Subcutaneous adipose tissue (tissue), 4 donors: ENCODE data around the gene BCL2. TPM values are rescaled to one million over a fixed set of nuclear protein-coding genes. Genes with fewer than 3 reads are reported as not detected.

Experiments used
- total RNA-seq, 4 donors: library from RNA; depleted of rRNA; stranded (reverse); fragments of >200 nt; gene quantifications; one replicate each; pipeline ENCODE4 v1.1.0, GENCODE V29; 2016
- TF ChIP-seq, protein P1 (sequence below): fragments of 450-650 bp; IDR thresholded peaks from one replicate; pipeline ENCODE4 v1.5.1; 2016; ENCODE audit warnings: low read depth, mild to moderate bottlenecking, control low read depth, antibody characterized with exemption, moderate library complexity

The BCL2 gene
- total RNA-seq, 4 donors from 2014 or later = 50.3 to 82.5 (median 55.9) TPM

DNA sequence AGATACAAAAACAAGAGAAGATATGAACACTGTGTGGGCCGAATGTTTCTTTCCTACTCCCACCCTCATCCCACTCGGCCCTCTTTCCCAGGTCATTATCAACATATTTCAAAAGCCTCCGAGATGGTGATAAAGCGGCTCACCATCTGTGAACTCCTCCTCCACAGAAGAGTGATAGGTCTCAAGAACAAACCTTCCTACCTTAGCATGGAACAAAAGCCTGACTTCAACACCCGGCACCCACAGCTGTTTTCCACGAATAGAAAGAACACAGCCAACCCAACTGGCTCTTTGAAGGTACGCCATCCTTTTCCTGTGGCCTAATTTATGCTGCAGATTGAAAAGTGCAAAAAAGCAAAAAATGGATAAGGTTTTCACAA, 28.8 kb downstream of the BCL2 start:
- TF ChIP-seq, protein P1, sequence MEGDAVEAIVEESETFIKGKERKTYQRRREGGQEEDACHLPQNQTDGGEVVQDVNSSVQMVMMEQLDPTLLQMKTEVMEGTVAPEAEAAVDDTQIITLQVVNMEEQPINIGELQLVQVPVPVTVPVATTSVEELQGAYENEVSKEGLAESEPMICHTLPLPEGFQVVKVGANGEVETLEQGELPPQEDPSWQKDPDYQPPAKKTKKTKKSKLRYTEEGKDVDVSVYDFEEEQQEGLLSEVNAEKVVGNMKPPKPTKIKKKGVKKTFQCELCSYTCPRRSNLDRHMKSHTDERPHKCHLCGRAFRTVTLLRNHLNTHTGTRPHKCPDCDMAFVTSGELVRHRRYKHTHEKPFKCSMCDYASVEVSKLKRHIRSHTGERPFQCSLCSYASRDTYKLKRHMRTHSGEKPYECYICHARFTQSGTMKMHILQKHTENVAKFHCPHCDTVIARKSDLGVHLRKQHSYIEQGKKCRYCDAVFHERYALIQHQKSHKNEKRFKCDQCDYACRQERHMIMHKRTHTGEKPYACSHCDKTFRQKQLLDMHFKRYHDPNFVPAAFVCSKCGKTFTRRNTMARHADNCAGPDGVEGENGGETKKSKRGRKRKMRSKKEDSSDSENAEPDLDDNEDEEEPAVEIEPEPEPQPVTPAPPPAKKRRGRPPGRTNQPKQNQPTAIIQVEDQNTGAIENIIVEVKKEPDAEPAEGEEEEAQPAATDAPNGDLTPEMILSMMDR = no peak

DNA sequence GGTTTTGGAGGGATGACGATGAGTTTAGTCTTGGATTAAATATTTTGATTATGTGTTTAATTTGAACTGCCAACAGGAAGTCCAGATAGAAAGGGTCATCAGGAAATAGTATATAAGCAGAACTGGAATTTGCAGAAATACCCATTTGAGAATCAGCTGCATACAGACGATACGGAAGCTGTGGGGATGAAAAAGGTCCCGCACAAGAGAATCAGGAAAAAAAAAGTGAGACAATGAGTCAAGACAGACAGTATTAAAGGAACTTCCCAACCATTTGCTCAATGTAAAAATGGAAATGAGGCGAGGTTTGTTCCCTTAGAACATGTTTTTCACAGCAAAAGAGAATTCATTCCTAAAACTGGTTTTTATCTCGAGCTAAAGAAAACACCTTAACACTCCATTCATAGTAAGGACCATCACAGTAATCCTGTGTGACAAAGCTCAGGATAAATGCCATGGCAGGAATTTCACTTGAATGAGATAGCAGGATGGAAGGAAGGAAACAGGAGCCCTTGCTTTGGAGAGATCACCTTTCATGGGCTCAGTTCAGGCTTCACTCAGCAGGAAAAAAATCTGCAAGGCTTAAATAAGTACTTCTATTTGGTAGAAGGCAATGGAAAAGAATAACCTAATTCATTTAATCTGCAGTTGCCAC, 29.3 kb downstream of the BCL2 start:
- TF ChIP-seq, protein P1 = no peak

DNA sequence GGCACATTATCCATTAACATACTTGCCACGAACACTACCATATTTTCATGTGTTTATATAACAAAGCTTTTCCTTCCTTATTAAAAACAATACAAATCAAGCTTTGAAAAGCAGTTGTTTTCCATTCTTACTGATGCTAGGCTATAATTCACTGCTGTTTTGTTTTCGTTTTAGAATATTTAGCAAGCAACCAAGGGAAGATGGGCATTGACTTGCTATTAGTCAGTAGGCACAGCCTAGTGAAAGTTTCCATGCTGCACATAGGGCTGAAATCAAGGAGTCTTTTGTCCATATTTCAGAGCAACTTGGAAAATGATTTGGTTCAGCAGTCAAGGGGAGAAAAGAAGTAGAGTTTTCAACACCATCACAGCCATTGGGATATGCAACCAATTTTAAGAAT, 31.3 kb downstream of the BCL2 start:
- TF ChIP-seq, protein P1 = no peak

DNA sequence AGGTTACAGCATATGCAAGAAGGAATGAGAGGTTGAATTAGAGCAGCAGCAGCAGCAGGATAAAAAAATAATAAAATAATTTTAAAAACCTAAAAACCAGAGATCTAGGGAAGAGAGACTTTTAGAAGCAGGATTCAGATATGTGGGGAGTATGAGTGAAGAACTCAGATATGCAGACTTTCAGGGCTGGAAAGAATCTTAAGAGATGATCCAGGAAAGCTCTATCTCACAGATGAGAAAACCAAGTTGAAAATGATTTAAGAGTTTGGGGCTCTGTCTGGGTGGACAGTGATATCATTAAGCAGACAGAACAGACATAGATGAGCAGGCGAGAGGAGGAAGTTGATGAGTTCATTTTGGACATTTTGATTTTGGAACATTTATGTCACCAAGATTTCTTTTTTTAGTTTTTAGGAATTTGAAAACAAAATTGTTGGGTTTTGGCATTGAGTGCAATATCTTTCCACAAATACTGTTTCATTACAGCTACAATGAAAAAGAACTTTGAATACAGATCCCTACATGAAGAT, 31.8 kb downstream of the BCL2 start:
- TF ChIP-seq, protein P1 = no peak

DNA sequence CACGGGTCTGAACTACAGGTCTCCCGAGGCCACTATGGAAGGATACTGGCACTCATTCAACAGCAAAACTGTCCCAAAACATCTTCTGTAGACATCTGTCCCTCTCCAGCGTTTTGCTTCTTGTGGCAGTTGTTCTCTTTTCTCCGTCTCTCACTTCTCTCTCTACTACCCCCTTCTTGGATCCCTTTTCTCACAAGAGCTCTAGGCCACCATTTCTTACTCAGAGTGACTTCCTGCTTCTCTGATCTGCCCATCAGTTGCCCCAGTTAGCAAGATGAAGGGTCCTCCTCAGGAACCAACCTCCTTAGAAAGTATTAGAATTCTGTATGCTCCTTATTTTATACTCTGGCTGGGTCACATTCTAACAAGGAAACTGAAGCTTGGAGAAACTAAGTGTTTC, 32.6 kb downstream of the BCL2 start:
- TF ChIP-seq, protein P1 = no peak

DNA sequence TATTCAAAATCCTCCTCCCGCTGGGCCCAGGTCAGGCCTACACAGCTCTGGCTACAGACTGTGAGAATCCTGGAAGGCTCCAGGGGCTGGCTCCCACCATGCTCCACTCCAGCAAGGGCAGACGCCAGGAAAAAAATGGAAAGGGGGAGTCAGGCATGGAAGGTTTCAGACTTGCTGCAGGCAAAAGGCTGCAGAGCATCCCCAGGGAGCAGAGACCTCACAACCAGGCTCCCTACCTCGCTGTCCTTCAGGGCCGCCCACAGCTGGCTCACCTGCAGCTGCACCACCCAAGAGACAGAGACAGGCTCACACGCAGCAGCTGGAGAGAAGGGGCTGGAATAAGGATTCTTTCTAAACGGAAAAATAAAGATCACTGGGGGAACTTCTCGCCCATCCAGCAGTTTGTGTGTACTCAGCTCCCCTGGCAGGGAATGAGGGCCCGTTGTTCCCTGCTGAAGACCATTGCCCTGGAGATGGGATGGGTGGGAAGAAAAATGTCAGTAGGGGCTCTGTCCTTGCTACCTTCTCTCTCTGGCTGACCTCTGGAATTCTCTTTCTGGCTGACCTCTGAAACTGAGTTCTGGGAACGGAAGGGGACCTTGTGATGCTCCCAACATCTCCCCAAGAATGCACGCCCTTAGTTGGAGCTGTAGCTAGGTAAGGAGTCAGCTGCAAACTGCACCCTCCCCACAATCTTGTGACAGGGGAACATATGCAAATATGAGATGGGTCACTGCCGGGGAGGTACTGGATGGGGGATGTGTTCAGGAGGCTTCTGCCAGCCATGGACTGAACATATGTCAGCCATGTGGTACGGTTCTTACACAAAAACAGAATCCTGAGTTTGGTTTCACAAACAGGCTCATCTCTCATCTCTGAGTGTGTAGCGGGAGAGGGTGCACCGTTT, 34.5 kb downstream of the BCL2 start:
- TF ChIP-seq, protein P1 = no peak

DNA sequence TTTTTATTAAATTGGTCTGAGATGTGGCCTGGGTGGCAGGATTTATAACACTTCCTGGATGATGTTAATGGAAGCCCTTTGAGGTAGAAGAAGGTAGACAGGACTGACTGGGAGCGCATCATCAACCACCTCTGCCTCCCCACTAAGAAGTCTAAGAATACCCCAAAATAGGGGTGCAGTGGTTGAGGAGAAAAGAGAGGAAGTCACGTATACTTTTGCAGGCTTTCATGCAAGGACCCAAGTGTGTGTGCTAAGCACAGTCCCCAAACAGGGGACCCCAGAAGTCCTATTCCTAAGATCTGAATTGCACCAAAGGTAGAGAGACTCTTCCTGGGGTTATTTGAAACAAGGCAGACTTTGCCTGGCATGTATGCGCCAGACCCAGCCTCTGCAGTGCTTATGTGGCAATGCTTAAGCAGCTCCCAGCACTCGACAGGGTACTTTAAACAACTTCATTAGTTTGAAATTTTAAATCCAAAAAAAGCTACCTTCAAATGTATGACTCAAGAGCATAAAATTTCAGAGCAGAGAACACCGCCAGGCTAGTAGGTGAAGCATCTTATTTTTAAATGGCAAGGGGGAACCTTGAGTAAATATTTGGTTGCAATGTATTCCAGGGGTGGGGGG, 35.3 kb downstream of the BCL2 start:
- TF ChIP-seq, protein P1 = no peak
